GM12873 (cell line): ENCODE data around the gene ARCN1.

ENCODE experiments used
- TF ChIP-seq, protein P1 (sequence below): IDR thresholded peaks from 2 replicates; pipeline ENCODE4 v1.5.1; 2012; ENCODE audit warnings: low read depth, mild to moderate bottlenecking, moderate library complexity, low read length, control low read depth; ENCODE audit not compliant: insufficient read depth; ENCODE audit errors: missing control alignments

ARCN1 gene

DNA sequence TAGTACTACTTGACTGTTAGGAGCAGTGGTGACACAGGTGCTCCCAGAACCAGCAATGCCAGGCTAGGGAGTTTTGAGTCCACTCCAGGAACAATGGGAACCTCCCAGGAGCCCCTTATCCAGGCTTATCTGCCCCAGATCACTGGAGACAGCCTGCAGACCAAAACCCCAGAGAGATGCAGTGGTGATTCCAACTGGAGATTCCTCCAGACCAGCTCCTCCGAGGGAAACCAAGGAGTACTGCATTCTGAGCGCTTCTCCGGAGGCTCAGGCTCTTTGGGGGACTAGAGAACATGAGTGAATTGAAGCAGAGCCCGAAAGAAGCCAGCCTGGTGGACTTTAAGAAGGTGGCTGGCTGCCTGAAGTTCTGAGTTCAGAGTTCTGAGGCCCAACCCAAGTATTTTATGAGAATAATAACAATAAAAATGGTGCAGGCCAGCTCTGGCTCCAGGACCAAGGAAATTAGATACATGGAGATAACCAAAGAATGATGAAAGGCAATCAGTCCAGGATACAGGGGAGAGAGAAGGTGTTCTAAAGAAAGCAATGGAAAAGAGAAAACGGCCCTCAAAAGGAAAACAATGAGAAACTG, 42.5 kb upstream of the ARCN1 start:
- TF ChIP-seq, protein P1, sequence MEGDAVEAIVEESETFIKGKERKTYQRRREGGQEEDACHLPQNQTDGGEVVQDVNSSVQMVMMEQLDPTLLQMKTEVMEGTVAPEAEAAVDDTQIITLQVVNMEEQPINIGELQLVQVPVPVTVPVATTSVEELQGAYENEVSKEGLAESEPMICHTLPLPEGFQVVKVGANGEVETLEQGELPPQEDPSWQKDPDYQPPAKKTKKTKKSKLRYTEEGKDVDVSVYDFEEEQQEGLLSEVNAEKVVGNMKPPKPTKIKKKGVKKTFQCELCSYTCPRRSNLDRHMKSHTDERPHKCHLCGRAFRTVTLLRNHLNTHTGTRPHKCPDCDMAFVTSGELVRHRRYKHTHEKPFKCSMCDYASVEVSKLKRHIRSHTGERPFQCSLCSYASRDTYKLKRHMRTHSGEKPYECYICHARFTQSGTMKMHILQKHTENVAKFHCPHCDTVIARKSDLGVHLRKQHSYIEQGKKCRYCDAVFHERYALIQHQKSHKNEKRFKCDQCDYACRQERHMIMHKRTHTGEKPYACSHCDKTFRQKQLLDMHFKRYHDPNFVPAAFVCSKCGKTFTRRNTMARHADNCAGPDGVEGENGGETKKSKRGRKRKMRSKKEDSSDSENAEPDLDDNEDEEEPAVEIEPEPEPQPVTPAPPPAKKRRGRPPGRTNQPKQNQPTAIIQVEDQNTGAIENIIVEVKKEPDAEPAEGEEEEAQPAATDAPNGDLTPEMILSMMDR = no peak

GRCh38 chr11:118530180-118530682, 42.0 kb upstream of the ARCN1 start:
- TF ChIP-seq, protein P1 = no peak

DNA sequence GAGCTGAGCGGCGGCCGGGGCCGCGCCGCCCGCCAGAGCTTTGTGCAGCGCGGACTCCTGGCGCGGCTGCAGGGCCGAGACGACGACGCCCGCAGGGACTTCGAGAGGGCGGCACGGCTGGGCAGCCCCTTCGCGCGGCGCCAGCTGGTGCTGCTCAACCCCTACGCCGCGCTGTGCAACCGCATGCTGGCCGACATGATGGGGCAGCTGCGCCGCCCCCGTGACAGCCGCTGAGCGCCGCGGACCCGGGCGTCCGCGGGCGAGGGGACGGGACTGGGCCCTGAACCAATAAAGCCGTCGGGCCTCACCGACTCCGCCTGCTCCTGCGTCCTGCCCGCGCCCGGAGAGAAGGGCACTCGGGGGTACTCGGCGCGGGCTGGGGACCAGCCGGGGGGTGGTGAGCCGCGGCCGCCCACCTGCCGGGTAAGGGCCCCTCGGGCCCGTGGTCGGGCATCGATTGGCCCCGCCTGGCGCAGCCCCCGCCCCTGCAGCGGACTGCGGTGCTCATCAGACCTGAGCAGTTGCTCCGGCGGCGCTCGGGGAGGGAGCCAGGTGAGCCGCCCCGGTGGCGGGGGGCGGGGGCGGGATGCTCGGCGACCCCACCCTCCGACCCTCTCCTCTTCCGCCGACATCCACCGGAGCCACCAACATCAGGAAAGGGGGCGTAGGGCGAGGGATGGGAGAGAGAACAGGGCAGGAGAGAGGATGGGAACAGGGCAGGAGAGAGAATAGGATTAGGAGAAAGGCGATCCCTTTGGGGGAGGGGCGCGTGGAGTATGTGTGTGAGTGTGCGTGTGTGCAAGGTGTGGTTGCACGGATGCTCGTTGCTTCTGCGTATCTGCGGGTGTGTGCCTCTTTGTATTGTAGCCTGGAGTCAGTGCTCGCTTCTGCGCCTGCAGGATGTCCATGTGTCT, 41.3 kb upstream of the ARCN1 start, which contains the start of gene TMEM25:
Gene TMEM25 (plus strand): TSS at position 510 of the 914 bp plus-strand sequence. CDS start 610 bp downstream, outside the sequence.
- TF ChIP-seq, protein P1 = no peak

DNA sequence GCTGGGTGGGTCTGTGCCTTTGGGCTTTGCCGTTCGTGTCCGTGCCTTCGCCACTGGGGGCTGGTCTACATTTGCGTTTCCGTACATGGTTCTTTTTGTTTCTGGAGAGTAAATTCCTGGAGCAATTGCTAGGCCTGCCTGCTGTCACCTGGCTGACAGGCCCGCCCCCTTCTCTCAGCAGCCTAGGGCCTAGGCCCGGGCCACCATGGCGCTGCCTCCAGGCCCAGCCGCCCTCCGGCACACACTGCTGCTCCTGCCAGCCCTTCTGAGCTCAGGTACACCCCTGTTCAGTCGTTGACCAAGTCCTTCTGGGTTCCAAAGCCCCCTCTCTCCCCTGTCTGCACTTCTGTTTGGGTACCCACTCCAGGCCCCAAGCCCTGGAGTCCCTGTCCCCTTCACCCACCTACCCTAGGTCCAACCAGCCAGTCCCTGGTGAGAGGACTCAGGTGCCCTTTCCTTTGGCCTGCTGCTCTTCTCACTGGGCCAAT, 40.6 kb upstream of the ARCN1 start:
- TF ChIP-seq, protein P1 = no peak

DNA sequence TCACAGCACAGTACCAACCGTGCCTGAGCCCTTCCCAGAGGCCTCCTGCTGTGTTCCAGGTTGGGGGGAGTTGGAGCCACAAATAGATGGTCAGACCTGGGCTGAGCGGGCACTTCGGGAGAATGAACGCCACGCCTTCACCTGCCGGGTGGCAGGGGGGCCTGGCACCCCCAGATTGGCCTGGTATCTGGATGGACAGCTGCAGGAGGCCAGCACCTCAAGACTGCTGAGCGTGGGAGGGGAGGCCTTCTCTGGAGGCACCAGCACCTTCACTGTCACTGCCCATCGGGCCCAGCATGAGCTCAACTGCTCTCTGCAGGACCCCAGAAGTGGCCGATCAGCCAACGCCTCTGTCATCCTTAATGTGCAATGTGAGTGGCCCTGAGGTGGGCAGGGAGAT, 40.1 kb upstream of the ARCN1 start:
- TF ChIP-seq, protein P1 = no peak

- TF ChIP-seq, protein P1 = no peak
These were observed 39.1 kb upstream of the ARCN1 start for GRCh38 chr11:118532852-118533768.
